IMR-90 (cell line): ENCODE results near the gene NLRP3.

ENCODE experiments used
- BHLHE40 ChIP-seq: fragments of 150-350 bp; IDR thresholded peaks from 2 replicates; pipeline ENCODE4 v1.6.1; 2016; ENCODE audit warnings: mild to moderate bottlenecking, low read depth, low read length
- CEBPB ChIP-seq: IDR thresholded peaks from 2 replicates; pipeline ENCODE4 v1.6.1; 2012; ENCODE audit warnings: low read depth, low read length, improper control_type of control experiment
- FOS ChIP-seq: fragments of 150-350 bp; IDR thresholded peaks from 2 replicates; pipeline ENCODE4 v1.6.1; 2016; ENCODE audit warnings: low read depth, low read length
- NFE2L2 ChIP-seq: fragments of 150-350 bp; IDR thresholded peaks from 2 replicates; pipeline ENCODE4 v1.6.1; 2016; ENCODE audit warnings: low read depth, mild to moderate bottlenecking, low read length
- POLR2A ChIP-seq: IDR thresholded peaks from 2 replicates; pipeline ENCODE4 v1.6.1; 2012; ENCODE audit warnings: mild to moderate bottlenecking, low read depth, low read length
- RAD21 ChIP-seq: IDR thresholded peaks from 2 replicates; pipeline ENCODE4 v1.6.1; 2012; ENCODE audit warnings: low read length, improper control_type of control experiment
- RCOR1 ChIP-seq: IDR thresholded peaks from 2 replicates; pipeline ENCODE4 v1.6.1; 2012; ENCODE audit warnings: mild to moderate bottlenecking, low read length, improper control_type of control experiment; ENCODE audit not compliant: insufficient replicate concordance
- TF ChIP-seq, protein P1 (sequence below): conservative IDR thresholded peaks from 2 replicates; pipeline ENCODE4 v1.5.1; 2012; ENCODE audit warnings: mild to moderate bottlenecking, low read depth, low read length, improper control_type of control experiment

DNA sequence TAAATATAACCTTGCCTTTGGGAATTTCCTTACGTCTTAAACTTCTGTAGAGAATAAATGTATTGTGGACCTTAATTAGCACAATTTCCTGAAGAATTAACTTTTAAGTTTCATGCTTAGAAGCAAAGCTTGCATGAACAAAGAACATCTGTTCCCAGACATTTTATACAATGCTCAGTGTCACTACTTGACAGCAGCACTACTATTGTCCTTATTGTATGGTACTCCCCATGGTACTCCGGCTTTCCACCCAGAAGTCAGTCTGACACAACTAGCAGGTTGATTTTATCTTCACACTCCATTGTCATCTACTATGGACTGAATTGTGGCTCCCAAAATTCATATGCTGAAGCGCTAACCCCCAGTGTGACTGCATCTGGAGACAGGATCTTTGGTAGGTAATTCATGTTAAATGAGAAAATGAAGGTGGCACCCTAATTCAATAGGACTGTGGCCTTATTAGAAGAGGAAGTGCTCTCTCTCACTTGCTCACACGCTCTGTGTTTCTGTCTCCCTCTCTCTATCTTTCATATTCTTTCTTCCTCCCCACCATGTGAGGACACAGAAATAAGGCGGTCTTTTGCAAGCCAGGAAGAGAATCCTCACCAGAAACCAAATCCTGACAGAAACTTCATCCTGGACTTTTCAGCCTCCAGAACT lies 52.6 kb downstream of the NLRP3 start:
- TF ChIP-seq, protein P1, sequence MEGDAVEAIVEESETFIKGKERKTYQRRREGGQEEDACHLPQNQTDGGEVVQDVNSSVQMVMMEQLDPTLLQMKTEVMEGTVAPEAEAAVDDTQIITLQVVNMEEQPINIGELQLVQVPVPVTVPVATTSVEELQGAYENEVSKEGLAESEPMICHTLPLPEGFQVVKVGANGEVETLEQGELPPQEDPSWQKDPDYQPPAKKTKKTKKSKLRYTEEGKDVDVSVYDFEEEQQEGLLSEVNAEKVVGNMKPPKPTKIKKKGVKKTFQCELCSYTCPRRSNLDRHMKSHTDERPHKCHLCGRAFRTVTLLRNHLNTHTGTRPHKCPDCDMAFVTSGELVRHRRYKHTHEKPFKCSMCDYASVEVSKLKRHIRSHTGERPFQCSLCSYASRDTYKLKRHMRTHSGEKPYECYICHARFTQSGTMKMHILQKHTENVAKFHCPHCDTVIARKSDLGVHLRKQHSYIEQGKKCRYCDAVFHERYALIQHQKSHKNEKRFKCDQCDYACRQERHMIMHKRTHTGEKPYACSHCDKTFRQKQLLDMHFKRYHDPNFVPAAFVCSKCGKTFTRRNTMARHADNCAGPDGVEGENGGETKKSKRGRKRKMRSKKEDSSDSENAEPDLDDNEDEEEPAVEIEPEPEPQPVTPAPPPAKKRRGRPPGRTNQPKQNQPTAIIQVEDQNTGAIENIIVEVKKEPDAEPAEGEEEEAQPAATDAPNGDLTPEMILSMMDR, result no peak
- TF ChIP-seq NFE2L2 (no peak), POLR2A (no peak), FOS (no peak), BHLHE40 (no peak), RAD21 (no peak), RCOR1 (no peak), CEBPB (no peak)
